Eye (tissue), 1 donor: ENCODE data around the gene ROBO2.

ENCODE experiments used
- DNase-seq: peaks from one replicate; pipeline ENCODE4 v3.0.0-alpha.2; 2015

Gene ROBO2

GRCh38 chr3:77267589-77267988, 227.7 kb downstream of the ROBO2 start:
- DNase-seq: peak; percentile 72

- DNase-seq: no peak
These were observed 231.4 kb downstream of the ROBO2 start for GRCh38 chr3:77271306-77271705.

- DNase-seq: no peak
These were observed 231.8 kb downstream of the ROBO2 start for GRCh38 chr3:77271711-77272110.

GRCh38 chr3:77279276-77279675, 239.4 kb downstream of the ROBO2 start:
- DNase-seq: no peak

GRCh38 chr3:77281721-77282120, 241.8 kb downstream of the ROBO2 start:
- DNase-seq: peak; percentile 78

- peak; percentile 52 for DNase-seq
These were observed 243.2 kb downstream of the ROBO2 start for GRCh38 chr3:77283108-77283507.

GRCh38 chr3:77288348-77288747, 248.4 kb downstream of the ROBO2 start:
- no peak for DNase-seq

GRCh38 chr3:77296527-77296926, 256.6 kb downstream of the ROBO2 start:
- no peak for DNase-seq

GRCh38 chr3:77298417-77298816, 258.5 kb downstream of the ROBO2 start:
- DNase-seq: no peak

GRCh38 chr3:77303955-77304699, 264.2 kb downstream of the ROBO2 start:
- peak; percentile 77 for DNase-seq

- DNase-seq: no peak
These were observed 264.8 kb downstream of the ROBO2 start for GRCh38 chr3:77304700-77305021.

- DNase-seq: no peak
These were observed 269.6 kb downstream of the ROBO2 start for GRCh38 chr3:77309460-77309859.

- no peak for DNase-seq
These were observed 273.9 kb downstream of the ROBO2 start for GRCh38 chr3:77313843-77314242.

- no peak for DNase-seq
These were observed 279.8 kb downstream of the ROBO2 start for GRCh38 chr3:77319711-77320110.

GRCh38 chr3:77320514-77320913, 280.6 kb downstream of the ROBO2 start:
- peak; percentile 54 for DNase-seq

- DNase-seq: no peak
These were observed 281.7 kb downstream of the ROBO2 start for GRCh38 chr3:77321646-77322045.

GRCh38 chr3:77323626-77324025, 283.7 kb downstream of the ROBO2 start:
- DNase-seq: no peak

GRCh38 chr3:77324105-77324504, 284.2 kb downstream of the ROBO2 start:
- no peak for DNase-seq

- no peak for DNase-seq
These were observed 285.4 kb downstream of the ROBO2 start for GRCh38 chr3:77325280-77325679.

- DNase-seq: no peak
These were observed 285.8 kb downstream of the ROBO2 start for GRCh38 chr3:77325702-77326101.

- DNase-seq: no peak
These were observed 286.7 kb downstream of the ROBO2 start for GRCh38 chr3:77326586-77326985.

GRCh38 chr3:77328690-77329089, 288.8 kb downstream of the ROBO2 start:
- no peak for DNase-seq

GRCh38 chr3:77329116-77329515, 289.2 kb downstream of the ROBO2 start:
- no peak for DNase-seq

- DNase-seq: no peak
These were observed 298.3 kb downstream of the ROBO2 start for GRCh38 chr3:77338195-77338594.

- DNase-seq: peak; percentile 22
These were observed 302.1 kb downstream of the ROBO2 start for GRCh38 chr3:77342027-77342426.
